Measurements from ENCODE around the gene TSHR.
"Not testable (repeated sequence)": the region's sequence is repeated elsewhere in the genome, so short reads cannot be mapped to it uniquely, and the experiment has no call there.

The TSHR gene

GRCh38 chr14:80955416-80955941, at the start of gene TSHR:
Gene TSHR (plus strand): TSS chr14:80955621. CDS start chr14:80955681, 60 bp downstream.
- in situ Hi-C loops (cut with MboI; ENCODE audit: low pct_unique_long_range_greater_than_20kb, low sequenced_read_pairs): loop anchor here (25.0 kb wide), 1 partner anchor 507 kb away; no protein-coding TSS in a partner anchor
- no peak for DNase-seq

GRCh38 chr14:80906336-80906735, 49.1 kb upstream of the TSHR start:
- in situ Hi-C loops (cut with MboI; ENCODE audit: low pct_unique_long_range_greater_than_20kb, low sequenced_read_pairs): no loop called here
- no peak for DNase-seq

DNA sequence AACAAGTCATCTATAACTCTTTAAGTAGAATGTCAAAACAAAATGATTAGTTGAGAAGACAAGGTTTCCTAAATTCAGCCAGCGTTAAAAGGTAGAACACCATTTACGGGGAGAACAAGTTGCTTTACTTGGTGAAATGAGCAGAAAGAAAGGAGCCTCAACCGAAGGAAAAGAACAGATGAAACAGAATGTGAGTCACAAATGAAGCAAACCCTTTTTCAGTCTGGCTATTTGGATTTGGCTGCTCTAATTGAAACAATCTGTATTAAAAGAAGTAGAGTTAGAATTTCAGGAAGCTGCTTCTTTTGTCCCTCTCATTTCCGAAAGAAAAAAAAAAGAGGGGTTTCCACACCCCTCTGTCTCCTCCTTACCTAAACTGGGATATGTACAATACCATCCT, 48.5 kb upstream of the TSHR start:
- DNase-seq: no peak
- in situ Hi-C loops (cut with MboI; ENCODE audit: low pct_unique_long_range_greater_than_20kb, low sequenced_read_pairs): no loop called here

DNA sequence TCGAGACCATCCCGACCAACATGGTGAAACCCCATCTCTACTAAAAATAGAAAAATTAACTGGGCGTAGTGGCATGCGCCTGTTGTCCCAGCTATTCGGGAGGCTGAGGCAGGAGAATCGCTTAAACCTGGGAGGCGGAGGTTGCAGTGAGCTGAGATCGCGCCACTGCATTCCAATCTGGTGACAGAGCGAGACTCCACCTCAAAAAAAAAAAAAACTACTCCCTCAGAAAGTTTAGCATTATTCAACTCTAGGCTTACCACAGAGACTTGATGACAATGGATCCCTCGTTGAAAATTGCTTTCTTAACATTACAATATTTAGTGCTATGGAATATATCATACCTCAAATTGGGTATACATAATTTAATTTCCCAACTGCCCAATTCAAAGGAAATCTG, 43.4 kb upstream of the TSHR start:
- DNase-seq; in situ Hi-C loops (cut with MboI; ENCODE audit: low pct_unique_long_range_greater_than_20kb, low sequenced_read_pairs): not testable (repeated sequence)

GRCh38 chr14:80919622-80920021, 35.8 kb upstream of the TSHR start:
- no peak for DNase-seq
- in situ Hi-C loops (cut with MboI; ENCODE audit: low pct_unique_long_range_greater_than_20kb, low sequenced_read_pairs): no loop called here

DNA sequence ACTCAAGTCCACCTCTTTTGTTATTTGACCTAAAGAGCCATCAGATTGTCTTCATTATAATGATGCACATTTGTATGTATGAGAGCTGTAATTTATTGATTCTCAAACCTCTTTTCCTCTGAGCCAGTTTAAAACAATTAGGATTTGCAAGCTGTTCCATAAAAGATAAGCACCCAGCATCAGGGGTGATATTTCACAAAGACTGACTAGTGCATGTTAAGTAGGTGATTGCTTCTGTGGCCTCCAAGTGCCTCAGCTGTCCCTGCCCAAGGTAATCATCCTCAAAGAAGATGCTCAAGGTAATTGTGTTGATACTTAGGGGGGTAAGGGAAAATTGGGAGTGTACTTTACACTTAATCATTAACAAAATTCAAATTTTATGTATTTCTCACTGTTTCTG, 32.1 kb upstream of the TSHR start:
- in situ Hi-C loops (cut with MboI; ENCODE audit: low pct_unique_long_range_greater_than_20kb, low sequenced_read_pairs): no loop called here
- no peak for DNase-seq

- in situ Hi-C loops (cut with MboI; ENCODE audit: low pct_unique_long_range_greater_than_20kb, low sequenced_read_pairs): no loop called here
- DNase-seq: no peak
Measured at GRCh38 chr14:80924365-80925103, 30.9 kb upstream of the TSHR start.

DNA sequence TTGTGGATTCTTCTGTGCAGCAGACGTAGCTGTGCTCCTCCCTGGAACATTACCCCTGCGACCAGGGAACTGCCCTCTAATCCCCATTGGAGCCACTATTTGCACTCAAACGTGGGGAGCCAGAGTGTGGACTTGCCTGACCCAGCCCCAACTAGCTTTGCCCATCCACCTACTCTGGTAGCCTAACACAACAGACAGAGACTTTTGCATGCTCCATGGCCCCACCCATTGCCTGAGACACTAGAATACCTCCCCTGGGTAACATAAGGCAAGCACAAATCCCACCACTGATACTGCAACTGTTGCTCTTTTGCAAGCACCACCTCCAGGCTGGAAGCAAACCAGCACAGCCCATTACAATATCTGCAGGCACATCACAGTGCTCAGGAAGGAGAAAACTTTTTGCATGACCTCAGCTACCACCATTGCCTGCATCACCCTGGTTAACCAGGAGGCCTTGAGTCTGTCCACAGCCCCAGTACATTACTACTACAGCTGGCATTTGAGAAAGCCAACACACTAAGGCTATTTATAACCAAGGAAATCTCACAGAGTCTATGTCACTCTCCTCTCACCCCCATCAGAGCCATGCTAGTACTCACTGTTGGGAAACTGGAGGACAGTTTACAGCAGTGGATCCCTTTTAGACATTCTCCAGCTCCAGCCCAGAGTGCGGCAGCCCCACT, 28.9 kb upstream of the TSHR start:
- in situ Hi-C loops (cut with MboI; ENCODE audit: low pct_unique_long_range_greater_than_20kb, low sequenced_read_pairs): no loop called here
- no peak for DNase-seq

DNA sequence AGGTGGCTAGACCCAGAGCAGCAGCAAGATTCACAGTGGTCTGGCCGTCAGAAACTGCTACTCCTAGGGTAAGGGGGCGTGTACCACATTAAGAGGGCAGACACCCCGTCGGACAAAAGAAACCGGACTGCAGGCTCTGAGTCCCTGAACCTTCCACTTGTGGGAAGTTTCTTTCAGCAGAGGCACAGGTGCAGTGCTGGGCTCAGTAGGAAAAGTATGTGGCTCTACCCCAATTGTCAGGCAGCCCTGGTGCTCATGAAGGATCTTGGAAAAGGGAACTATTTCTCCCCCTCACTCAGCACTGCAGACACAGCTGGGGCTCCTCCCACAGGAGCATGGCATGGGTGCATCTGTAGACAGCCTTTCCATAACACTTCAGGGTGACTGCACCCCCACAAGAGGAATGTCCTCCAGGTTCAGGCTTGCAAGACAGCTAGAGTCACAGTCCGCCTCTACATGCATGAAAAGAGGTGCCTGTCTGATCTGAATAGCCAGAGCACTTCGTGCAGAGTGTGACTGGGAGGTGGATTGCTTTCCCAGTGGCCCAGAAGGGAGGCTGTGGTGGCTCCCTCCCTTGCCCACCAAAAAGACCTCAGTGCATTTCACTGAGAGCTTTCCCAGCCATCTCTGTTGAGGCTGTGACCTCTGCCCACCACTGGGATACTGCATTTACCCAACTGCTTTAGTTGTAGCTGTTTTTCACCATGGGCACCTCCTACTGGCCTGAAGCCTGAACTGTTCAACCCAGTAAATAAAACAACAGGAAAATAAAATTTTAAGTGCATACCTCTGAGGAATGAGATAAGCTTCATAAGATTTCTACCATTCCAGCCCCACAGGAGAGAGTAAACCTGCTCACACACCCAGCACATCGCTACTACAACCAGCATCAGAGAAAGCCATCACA, 28.1 kb upstream of the TSHR start:
- no peak for DNase-seq
- in situ Hi-C loops (cut with MboI; ENCODE audit: low pct_unique_long_range_greater_than_20kb, low sequenced_read_pairs): no loop called here

DNA sequence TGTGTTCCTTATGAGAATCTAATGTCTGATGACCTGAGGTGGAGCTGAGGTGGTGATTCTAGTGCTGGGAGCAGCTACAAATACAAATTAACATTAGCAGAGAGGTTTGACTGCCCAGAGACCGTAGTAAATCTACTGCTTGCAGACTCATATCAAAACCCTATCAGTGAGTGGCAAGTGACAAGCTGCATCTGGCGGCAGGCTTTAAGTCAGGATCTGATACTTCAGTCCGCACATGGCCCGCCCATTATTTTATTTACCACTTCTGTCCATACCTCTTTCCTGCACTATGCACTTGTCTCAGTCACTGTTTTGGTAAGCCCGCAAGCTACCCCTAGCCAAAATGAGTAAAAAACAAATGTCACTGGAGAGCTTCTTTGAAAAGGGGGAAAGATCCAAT, 25.3 kb upstream of the TSHR start:
- in situ Hi-C loops (cut with MboI; ENCODE audit: low pct_unique_long_range_greater_than_20kb, low sequenced_read_pairs): no loop called here
- DNase-seq: no peak

- peak; percentile 85 for DNase-seq
- in situ Hi-C loops (cut with MboI; ENCODE audit: low pct_unique_long_range_greater_than_20kb, low sequenced_read_pairs): no loop called here
Measured at GRCh38 chr14:80930836-80931389, 24.5 kb upstream of the TSHR start.

DNA sequence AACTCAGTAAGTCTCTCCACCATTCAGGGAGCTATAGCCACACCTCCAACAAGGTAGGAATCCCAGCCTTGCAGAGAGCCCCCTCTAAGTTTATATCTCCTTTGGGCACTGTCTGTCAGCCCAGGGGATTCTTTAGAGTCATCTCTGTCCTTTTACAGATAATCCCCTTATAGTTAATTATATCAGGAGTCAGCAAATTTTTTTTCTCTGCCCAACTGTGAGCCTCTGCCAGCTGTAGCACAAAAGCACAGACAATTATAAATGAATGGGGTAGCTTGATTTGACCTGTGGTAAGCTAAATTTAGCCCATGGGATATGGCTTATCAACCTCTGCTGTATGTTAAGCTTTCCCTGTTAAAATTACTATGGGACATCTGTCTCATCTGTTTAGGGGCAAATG, 22.1 kb upstream of the TSHR start:
- in situ Hi-C loops (cut with MboI; ENCODE audit: low pct_unique_long_range_greater_than_20kb, low sequenced_read_pairs): no loop called here
- no peak for DNase-seq

DNA sequence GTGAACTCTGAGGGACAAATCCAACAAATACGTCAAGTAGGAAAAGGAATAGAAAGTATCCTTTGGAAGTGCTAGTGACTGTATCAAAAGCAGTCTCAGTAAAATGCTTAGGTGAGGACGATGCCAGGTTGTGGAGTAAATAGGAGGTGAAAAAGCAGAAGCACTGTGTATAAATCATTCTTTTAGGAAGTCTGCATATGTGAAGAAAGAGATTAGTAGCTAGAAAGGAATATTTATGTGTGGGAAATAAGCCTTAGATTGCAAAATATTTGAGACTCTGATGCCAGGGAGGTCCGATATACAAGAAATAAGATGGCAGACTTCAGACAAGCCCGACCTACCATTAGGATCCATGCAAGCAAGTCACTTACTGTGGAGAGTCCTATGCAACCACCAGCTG, 21.7 kb upstream of the TSHR start:
- no peak for DNase-seq
- in situ Hi-C loops (cut with MboI; ENCODE audit: low pct_unique_long_range_greater_than_20kb, low sequenced_read_pairs): no loop called here

DNA sequence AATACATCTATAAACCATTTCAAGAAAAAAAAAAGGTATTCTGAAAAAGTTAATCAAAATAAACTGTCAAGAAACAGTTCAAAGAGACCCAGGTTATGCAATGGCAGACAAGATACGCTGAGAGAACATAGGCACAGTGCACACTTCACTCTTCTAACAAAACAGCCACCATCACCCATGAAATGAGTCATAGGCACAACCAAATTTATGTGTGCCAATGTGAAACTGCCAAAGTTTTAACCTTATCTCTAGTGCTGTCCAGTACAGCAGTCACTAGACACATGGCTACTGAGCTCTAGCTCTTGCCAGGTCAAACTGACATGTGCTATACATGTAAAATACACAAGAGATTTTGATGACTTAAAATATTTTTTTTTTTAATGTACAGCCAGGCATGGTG, 15.3 kb upstream of the TSHR start:
- in situ Hi-C loops (cut with MboI; ENCODE audit: low pct_unique_long_range_greater_than_20kb, low sequenced_read_pairs): no loop called here
- DNase-seq: no peak

DNA sequence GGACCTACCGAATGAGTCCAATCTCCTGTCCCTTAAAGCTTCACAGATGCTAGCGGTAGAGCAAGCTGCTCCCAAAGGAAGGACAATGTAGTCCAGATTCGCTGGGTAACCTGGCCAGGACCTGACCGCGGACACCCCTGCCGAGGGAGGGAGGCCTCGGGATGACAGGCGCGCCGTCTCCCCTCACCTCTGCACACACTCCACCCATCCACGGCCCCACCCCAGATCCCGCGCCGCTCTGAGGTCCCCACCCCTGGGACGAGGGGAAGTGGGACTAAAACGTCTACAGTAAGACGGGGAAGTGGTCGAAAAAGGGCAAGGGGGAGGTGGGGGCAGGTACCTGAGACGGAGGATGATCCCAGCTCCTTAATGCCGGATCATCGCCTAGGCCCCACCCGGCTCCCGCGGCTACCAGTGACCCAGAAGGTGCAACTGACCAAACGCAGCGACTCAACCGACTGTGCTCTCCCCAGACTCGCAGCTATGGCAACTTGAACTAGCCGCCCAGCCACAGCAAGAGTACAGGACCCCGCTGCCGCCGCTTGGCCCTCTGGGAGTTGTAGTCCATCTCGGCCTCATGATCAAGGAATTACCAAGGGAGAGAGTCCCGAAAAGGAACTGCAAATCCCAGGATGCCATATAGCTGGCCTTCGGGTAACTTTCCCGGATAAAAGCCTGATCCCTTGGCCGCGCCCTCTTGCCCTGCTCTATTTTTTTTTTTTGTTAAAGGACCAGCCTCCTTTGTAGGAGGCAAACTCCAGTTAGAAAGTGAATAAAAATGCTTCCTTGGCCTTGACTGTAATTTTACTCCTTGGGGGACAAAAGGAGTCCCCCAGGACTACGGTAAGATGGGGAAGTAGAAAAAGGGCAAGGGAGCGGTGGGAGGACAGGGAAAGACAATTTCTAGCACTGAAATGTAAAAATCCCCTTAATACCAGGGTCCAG, 13.9 kb upstream of the TSHR start, which contains the start of gene CEP128:
Gene CEP128 (minus strand): TSS at position 498 of the 945 bp plus-strand sequence.
- in situ Hi-C loops (cut with MboI; ENCODE audit: low pct_unique_long_range_greater_than_20kb, low sequenced_read_pairs): no loop called here
- DNase-seq: peak; percentile 97

DNA sequence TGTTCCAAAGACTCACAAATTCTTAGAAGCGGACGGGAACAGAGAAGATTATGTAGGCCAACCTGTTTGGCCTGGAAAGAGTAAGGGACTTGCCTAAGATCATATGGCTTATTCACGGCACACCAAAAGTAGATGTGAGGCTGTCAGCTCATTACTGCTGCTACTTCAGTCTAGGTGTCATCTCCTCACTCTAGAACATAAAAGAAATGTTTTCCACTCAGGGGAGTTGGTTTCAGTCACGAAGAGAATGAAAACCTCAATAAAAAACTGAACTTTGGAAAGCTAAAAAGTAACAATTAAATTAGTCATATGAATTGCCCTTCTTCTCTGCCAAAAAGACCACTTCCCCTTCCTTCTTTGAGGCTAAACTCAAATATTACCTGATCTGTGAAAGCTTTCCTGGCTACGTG, 13.2 kb upstream of the TSHR start:
- in situ Hi-C loops (cut with MboI; ENCODE audit: low pct_unique_long_range_greater_than_20kb, low sequenced_read_pairs): no loop called here
- no peak for DNase-seq

DNA sequence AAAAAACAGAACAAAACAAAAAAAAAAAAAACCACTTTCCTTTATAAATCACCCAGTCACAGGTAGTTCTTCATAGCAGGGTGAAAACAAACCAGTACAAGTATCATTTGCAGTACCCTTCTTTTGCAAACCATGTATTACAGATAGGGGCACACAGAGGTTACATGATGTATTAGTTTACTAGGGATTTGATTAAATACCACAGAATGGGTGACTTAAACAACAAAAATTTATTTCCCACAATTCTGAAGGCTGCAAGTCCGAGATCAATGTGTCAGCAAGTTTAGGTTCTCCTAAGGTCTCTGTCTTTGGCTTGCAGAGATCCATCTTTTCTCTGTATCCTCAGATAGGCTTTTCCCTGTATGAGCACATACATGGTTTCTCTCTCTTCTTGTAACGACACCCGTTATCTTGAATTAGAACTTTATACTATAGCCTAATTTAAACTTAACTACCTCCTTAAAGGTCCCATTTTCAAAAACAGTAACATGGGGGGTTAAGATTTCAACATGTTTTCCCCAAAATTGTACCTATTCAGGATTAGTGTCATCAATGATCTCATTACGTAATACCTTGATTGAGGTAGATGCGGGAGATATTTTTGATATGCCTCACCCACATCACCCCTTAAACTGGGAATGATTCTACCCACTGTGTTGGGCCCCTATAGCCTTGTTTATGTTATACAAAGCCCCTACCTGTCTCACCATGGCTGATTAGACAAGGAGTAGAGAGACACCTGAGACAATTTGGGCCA, 10.4 kb upstream of the TSHR start:
- no peak for DNase-seq
- in situ Hi-C loops (cut with MboI; ENCODE audit: low pct_unique_long_range_greater_than_20kb, low sequenced_read_pairs): no loop called here

DNA sequence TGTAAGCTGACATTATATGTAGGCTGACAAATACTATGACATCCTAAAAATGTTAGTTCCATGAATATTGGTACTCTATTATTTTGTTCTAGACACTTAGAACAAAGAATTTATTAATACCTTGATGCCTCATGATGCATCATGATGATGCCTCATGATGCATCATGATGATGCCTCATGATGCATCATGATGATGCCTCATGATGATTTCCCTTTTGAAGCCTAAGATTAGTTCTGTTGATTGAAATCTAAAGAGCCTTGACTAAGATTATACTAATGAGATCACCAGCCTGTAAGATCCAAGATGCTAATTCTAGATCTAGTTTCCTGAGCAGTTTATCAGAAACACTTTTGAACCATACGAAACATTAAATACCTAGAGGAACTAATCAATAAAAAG, 9.2 kb upstream of the TSHR start:
- in situ Hi-C loops (cut with MboI; ENCODE audit: low pct_unique_long_range_greater_than_20kb, low sequenced_read_pairs): no loop called here
- DNase-seq: no peak
